ENCODE data around the gene CHDH.

- TF ChIP-seq TAF1 (IDR thresholded peaks at IDR 0.05; ENCODE audit: borderline replicate concordance, low read depth, low read length) = no peak
- TF ChIP-seq POLR2AphosphoS5 (IDR thresholded peaks at IDR 0.05; ENCODE audit: low read depth, low read length) = no peak
These were observed 58.2 kb downstream of the CHDH start for GRCh38 chr3:53788038-53788437.

Measured in GM12892 (cell line).